Measurements from ENCODE around the gene PLCB2. TPM values are rescaled to one million over a fixed set of nuclear protein-coding genes. Genes with fewer than 3 reads are reported as not detected.

Gene PLCB2
- total and polyA plus RNA-seq, 9 of the 15 experiments (the other 6 are each of a cell fraction or from before 2014, with no cell fraction given) = 0.37 to 12.3 (median 8.0) TPM

DNA sequence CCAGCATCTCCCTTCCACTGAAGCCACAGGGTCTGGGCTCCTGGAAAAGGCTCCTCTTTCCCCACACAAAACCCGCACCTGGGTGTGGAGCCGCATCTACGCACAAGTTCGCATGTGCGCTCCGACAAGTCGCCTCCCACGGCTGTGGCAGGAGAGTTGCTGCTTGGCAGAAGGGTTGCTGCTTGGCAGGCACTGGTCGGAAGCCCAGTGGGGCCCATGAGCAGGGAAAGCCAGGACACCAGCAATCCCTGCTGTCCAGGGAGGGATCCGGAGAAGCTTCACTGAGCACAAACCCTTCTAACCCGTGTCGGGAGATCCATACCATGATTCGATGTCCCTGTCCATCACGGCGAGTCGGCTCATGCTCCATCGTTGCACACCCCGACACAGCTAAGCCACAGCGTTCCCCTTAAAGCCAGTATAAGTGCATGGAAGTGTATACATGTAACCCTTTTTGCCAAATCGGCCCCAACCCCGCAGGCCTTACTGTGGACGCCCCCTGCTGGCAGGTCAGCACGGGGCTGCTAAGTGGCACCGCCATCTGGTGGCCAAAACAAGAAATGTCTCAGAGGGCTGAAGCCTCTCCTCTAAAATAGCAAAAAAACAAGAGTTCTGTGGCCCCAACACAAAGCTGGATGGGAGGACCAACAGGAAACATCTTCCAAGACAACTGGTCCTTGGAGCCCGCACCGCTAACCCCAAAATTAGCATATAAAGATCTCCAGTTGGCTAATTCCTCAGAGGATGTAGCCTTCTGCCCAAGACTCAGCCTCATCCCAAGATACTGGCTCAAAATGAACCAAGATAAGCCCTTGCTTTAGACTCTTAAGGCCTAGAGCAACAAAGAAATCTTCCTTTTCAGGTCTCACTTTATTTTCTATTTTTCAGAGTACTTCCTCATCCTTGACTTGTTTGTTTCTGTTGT is 33.1 kb downstream of the PLCB2 start (continued):
- TF ChIP-seq, protein P1, sequence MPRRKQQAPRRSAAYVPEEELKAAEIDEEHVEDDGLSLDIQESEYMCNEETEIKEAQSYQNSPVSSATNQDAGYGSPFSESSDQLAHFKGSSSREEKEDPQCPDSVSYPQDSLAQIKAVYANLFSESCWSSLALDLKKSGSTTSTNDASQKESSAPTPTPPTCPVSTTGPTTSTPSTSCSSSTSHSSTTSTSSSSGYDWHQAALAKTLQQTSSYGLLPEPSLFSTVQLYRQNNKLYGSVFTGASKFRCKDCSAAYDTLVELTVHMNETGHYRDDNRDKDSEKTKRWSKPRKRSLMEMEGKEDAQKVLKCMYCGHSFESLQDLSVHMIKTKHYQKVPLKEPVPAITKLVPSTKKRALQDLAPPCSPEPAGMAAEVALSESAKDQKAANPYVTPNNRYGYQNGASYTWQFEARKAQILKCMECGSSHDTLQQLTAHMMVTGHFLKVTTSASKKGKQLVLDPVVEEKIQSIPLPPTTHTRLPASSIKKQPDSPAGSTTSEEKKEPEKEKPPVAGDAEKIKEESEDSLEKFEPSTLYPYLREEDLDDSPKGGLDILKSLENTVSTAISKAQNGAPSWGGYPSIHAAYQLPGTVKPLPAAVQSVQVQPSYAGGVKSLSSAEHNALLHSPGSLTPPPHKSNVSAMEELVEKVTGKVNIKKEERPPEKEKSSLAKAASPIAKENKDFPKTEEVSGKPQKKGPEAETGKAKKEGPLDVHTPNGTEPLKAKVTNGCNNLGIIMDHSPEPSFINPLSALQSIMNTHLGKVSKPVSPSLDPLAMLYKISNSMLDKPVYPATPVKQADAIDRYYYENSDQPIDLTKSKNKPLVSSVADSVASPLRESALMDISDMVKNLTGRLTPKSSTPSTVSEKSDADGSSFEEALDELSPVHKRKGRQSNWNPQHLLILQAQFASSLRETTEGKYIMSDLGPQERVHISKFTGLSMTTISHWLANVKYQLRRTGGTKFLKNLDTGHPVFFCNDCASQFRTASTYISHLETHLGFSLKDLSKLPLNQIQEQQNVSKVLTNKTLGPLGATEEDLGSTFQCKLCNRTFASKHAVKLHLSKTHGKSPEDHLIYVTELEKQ (CRISPR knock-in tag; IDR thresholded peaks at IDR 0.05) = no peak
- 0 out of 2 replicates have a peak, but pooled peaks have one; percentile 54 for TF ChIP-seq TARDBP (IDR thresholded peaks at IDR 0.05)
- no peak for TF ChIP-seq FOXA1 (IDR thresholded peaks at IDR 0.05; ENCODE audit: borderline replicate concordance)
- TF ChIP-seq, protein P2, sequence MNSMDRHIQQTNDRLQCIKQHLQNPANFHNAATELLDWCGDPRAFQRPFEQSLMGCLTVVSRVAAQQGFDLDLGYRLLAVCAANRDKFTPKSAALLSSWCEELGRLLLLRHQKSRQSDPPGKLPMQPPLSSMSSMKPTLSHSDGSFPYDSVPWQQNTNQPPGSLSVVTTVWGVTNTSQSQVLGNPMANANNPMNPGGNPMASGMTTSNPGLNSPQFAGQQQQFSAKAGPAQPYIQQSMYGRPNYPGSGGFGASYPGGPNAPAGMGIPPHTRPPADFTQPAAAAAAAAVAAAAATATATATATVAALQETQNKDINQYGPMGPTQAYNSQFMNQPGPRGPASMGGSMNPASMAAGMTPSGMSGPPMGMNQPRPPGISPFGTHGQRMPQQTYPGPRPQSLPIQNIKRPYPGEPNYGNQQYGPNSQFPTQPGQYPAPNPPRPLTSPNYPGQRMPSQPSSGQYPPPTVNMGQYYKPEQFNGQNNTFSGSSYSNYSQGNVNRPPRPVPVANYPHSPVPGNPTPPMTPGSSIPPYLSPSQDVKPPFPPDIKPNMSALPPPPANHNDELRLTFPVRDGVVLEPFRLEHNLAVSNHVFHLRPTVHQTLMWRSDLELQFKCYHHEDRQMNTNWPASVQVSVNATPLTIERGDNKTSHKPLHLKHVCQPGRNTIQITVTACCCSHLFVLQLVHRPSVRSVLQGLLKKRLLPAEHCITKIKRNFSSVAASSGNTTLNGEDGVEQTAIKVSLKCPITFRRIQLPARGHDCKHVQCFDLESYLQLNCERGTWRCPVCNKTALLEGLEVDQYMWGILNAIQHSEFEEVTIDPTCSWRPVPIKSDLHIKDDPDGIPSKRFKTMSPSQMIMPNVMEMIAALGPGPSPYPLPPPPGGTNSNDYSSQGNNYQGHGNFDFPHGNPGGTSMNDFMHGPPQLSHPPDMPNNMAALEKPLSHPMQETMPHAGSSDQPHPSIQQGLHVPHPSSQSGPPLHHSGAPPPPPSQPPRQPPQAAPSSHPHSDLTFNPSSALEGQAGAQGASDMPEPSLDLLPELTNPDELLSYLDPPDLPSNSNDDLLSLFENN (IDR thresholded peaks at IDR 0.05; ENCODE audit: low read depth in 2 of 2, low read length in 2 of 2) = 0 out of 4 replicates have a peak, but pooled peaks of 1 of the 2 experiments have one; percentile 38
- no peak for TF ChIP-seq RBM25 (IDR thresholded peaks at IDR 0.05; ENCODE audit: low read depth, low read length, severe bottlenecking)
- no peak for TF ChIP-seq HEY1 (CRISPR knock-in tag; IDR thresholded peaks at IDR 0.05; ENCODE audit: borderline replicate concordance)
- TF ChIP-seq, protein P3, sequence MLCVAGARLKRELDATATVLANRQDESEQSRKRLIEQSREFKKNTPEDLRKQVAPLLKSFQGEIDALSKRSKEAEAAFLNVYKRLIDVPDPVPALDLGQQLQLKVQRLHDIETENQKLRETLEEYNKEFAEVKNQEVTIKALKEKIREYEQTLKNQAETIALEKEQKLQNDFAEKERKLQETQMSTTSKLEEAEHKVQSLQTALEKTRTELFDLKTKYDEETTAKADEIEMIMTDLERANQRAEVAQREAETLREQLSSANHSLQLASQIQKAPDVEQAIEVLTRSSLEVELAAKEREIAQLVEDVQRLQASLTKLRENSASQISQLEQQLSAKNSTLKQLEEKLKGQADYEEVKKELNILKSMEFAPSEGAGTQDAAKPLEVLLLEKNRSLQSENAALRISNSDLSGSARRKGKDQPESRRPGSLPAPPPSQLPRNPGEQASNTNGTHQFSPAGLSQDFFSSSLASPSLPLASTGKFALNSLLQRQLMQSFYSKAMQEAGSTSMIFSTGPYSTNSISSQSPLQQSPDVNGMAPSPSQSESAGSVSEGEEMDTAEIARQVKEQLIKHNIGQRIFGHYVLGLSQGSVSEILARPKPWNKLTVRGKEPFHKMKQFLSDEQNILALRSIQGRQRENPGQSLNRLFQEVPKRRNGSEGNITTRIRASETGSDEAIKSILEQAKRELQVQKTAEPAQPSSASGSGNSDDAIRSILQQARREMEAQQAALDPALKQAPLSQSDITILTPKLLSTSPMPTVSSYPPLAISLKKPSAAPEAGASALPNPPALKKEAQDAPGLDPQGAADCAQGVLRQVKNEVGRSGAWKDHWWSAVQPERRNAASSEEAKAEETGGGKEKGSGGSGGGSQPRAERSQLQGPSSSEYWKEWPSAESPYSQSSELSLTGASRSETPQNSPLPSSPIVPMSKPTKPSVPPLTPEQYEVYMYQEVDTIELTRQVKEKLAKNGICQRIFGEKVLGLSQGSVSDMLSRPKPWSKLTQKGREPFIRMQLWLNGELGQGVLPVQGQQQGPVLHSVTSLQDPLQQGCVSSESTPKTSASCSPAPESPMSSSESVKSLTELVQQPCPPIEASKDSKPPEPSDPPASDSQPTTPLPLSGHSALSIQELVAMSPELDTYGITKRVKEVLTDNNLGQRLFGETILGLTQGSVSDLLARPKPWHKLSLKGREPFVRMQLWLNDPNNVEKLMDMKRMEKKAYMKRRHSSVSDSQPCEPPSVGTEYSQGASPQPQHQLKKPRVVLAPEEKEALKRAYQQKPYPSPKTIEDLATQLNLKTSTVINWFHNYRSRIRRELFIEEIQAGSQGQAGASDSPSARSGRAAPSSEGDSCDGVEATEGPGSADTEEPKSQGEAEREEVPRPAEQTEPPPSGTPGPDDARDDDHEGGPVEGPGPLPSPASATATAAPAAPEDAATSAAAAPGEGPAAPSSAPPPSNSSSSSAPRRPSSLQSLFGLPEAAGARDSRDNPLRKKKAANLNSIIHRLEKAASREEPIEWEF (CRISPR knock-in tag; IDR thresholded peaks at IDR 0.05) = no peak
- TF ChIP-seq, protein P4, sequence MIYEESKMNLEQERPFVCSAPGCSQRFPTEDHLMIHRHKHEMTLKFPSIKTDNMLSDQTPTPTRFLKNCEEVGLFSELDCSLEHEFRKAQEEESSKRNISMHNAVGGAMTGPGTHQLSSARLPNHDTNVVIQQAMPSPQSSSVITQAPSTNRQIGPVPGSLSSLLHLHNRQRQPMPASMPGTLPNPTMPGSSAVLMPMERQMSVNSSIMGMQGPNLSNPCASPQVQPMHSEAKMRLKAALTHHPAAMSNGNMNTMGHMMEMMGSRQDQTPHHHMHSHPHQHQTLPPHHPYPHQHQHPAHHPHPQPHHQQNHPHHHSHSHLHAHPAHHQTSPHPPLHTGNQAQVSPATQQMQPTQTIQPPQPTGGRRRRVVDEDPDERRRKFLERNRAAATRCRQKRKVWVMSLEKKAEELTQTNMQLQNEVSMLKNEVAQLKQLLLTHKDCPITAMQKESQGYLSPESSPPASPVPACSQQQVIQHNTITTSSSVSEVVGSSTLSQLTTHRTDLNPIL (CRISPR knock-in tag; IDR thresholded peaks at IDR 0.05) = no peak
- peak in 1 of 2 experiments; percentile 59; a peak in 1 of 3 replicates for TF ChIP-seq CBX3 (IDR thresholded peaks at IDR 0.05; ENCODE audit: borderline replicate concordance in 1 of 2, low read length in 2 of 2)
- TF ChIP-seq ZBTB8A (IDR thresholded peaks at IDR 0.05; ENCODE audit: partially characterized antibody) = no peak
